ENCODE data around the gene RBM4.

Gene RBM4

DNA sequence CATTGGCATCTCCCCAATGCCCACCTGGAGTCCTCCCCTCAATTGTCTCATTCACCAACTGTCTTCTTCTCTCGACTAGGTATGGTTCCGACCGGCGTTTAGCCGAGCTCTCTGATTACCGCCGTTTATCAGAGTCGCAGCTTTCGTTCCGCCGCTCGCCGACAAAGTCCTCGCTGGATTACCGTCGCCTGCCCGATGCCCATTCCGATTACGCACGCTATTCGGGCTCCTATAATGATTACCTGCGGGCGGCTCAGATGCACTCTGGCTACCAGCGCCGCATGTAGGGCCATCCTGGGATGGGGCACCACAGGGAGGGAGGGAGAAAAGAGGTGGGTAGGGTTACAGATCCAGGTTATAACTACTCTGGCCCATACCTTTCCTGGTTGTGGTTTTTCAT is 12.1 kb upstream of the RBM4 start:
- H4K20me1 ChIP-seq (ENCODE audit: insufficient read depth) = peaks cover 58% of the 10 kb centered on the region
- peaks cover 27% of the 10 kb centered on the region; the same call in 1 of the 2 replicates for H3K36me3 ChIP-seq (ENCODE audit: insufficient read depth)
- TF ChIP-seq, protein P1, sequence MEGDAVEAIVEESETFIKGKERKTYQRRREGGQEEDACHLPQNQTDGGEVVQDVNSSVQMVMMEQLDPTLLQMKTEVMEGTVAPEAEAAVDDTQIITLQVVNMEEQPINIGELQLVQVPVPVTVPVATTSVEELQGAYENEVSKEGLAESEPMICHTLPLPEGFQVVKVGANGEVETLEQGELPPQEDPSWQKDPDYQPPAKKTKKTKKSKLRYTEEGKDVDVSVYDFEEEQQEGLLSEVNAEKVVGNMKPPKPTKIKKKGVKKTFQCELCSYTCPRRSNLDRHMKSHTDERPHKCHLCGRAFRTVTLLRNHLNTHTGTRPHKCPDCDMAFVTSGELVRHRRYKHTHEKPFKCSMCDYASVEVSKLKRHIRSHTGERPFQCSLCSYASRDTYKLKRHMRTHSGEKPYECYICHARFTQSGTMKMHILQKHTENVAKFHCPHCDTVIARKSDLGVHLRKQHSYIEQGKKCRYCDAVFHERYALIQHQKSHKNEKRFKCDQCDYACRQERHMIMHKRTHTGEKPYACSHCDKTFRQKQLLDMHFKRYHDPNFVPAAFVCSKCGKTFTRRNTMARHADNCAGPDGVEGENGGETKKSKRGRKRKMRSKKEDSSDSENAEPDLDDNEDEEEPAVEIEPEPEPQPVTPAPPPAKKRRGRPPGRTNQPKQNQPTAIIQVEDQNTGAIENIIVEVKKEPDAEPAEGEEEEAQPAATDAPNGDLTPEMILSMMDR (conservative IDR thresholded peaks at IDR 0.05; ENCODE audit: low read depth, low read length) = no peak
- H3K4me3 ChIP-seq (IDR thresholded peaks at IDR 0.05; ENCODE audit: insufficient read depth, low read depth, low read length) = no peak overlapping the region
- peaks cover 3% of the 10 kb centered on the region for H3K4me1 ChIP-seq (ENCODE audit: low read depth, poor library complexity, severe bottlenecking)
- H3K27me3 ChIP-seq (ENCODE audit: insufficient read depth, low read depth) = no peaks in the 10 kb centered on the region
- no peak overlapping the region for H3K9ac ChIP-seq
- no peak overlapping the region for H3K4me2 ChIP-seq
- H2AFZ ChIP-seq (ENCODE audit: low read depth) = no peak overlapping the region
- H3K27ac ChIP-seq = no peak overlapping the region
- peaks cover 100% of the 10 kb centered on the region for H3K79me2 ChIP-seq (ENCODE audit: insufficient read depth, low read depth)

DNA sequence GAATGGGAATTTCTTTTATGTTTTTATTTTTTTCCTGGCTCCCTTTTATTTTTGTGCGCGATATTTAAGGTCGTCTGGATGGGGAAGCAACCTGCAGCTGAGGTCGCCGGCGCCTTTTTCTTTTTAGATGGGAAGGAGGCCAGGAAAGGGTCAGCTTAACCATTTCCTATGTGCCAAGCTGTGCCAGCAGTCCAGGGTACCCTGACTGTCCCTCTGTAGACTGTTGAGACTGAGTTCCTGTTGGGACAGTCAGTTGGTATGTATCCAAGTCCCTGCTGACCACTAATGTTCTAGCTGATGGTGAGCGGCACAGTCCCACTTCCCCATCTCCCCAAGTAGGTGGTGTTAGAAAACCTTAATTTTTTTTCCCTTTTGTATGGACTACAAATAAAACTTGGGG is 11.6 kb upstream of the RBM4 start:
- H3K27ac ChIP-seq = no peak overlapping the region
- H3K4me3 ChIP-seq (IDR thresholded peaks at IDR 0.05; ENCODE audit: insufficient read depth, low read depth, low read length) = no peak overlapping the region
- H3K9ac ChIP-seq = no peak overlapping the region
- H3K27me3 ChIP-seq (ENCODE audit: insufficient read depth, low read depth) = no peaks in the 10 kb centered on the region
- peaks cover 27% of the 10 kb centered on the region; the same call in 1 of the 2 replicates for H3K36me3 ChIP-seq (ENCODE audit: insufficient read depth)
- H3K4me1 ChIP-seq (ENCODE audit: low read depth, poor library complexity, severe bottlenecking) = no peaks in the 10 kb centered on the region
- TF ChIP-seq, protein P1 (conservative IDR thresholded peaks at IDR 0.05; ENCODE audit: low read depth, low read length) = no peak
- H2AFZ ChIP-seq (ENCODE audit: low read depth) = no peak overlapping the region
- H4K20me1 ChIP-seq (ENCODE audit: insufficient read depth) = peaks cover 53% of the 10 kb centered on the region
- no peak overlapping the region for H3K4me2 ChIP-seq
- peaks cover 100% of the 10 kb centered on the region for H3K79me2 ChIP-seq (ENCODE audit: insufficient read depth, low read depth)

DNA sequence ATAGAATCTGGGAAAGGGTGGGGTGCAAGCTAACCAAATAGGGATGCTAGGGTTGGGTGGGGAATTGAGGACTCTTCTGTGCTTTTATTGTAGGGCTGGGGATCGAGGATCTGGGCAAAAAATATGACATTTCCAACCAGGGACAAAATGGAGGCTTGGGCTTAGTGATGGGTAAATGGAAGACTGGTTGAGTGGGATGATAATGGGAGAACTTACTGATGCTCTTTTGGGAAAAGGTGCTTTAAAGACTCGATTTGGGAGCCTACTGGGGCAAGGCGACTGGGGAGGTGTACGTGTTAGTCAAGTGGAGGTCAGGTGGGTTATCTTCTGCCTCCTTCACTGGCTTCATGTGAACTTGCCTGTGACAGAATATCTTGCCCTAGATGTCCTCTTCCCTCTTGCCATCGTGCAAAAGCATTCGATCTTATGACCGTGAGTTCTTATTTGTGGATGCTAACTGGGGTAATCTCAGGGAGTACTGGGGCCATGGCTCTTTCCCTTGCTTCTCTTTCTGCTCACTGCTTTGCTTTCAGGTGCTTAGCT is 10.4 kb upstream of the RBM4 start:
- Histone ChIP-seq H2AFZ (ENCODE audit: low read depth) (no peak overlapping the region), H3K27ac (no peak overlapping the region), H3K27me3 (ENCODE audit: insufficient read depth, low read depth) (no peaks in the 10 kb centered on the region), H3K4me1 (ENCODE audit: low read depth, poor library complexity, severe bottlenecking) (peaks cover 10% of the 10 kb centered on the region), H4K20me1 (ENCODE audit: insufficient read depth) (peaks cover 41% of the 10 kb centered on the region), H3K79me2 (ENCODE audit: insufficient read depth, low read depth) (peaks cover 100% of the 10 kb centered on the region), H3K36me3 (ENCODE audit: insufficient read depth) (peaks cover 27% of the 10 kb centered on the region; the same call in 1 of the 2 replicates), H3K9ac (no peak overlapping the region), H3K4me3 (IDR thresholded peaks at IDR 0.05; ENCODE audit: insufficient read depth, low read depth, low read length) (no peak overlapping the region), H3K4me2 (no peak overlapping the region)
- TF ChIP-seq, protein P1 (conservative IDR thresholded peaks at IDR 0.05; ENCODE audit: low read depth, low read length) = no peak

DNA sequence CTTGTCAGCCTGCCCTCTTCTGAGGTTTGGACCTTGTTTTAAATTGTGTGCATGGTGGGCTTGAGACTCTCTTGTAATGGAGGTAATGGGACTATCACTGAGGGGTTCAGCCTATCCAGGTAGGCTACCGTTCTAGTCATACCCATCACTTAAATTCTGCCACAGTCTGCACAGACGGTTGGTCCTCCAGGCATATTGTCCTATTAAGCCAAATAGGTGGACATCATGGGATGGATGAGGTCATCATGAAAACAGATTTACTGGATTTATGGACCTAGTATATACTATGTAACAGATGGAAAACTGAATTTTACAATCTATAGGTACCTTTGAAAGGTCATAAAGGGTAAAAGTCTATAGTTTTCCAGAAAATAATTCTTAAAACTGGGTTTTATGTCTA is 9.1 kb upstream of the RBM4 start:
- Histone ChIP-seq H3K4me2 (no peak overlapping the region), H3K27ac (no peak overlapping the region), H3K79me2 (ENCODE audit: insufficient read depth, low read depth) (peaks cover 99% of the 10 kb centered on the region), H4K20me1 (ENCODE audit: insufficient read depth) (peaks cover 29% of the 10 kb centered on the region), H3K4me1 (ENCODE audit: low read depth, poor library complexity, severe bottlenecking) (peaks cover 10% of the 10 kb centered on the region), H3K36me3 (ENCODE audit: insufficient read depth) (peaks cover 19% of the 10 kb centered on the region; the same call in 1 of the 2 replicates), H3K9ac (no peak overlapping the region), H2AFZ (ENCODE audit: low read depth) (no peak overlapping the region), H3K27me3 (ENCODE audit: insufficient read depth, low read depth) (no peaks in the 10 kb centered on the region), H3K4me3 (IDR thresholded peaks at IDR 0.05; ENCODE audit: insufficient read depth, low read depth, low read length) (no peak overlapping the region)
- TF ChIP-seq, protein P1 (conservative IDR thresholded peaks at IDR 0.05; ENCODE audit: low read depth, low read length) = no peak

All from KMS-11 (cell line).